Astrocyte (in vitro differentiated cells and primary cell): ENCODE data around the gene PSD4. TPM values are rescaled to one million over a fixed set of nuclear protein-coding genes. Genes with fewer than 3 reads are reported as not detected.

Source experiments
- DNase-seq: peaks from one replicate; pipeline ENCODE4 v3.0.0-alpha.2; 2010; ENCODE audit warnings: low read depth
- FAIRE-seq: peaks from 2 replicates; lab custom pipeline; 2011; peaks lifted over from hg19 to GRCh38; lab: Jason Lieb, UNC
- H2AFZ ChIP-seq: 2 replicates; pipeline ENCODE4 v1.6.0; 2012; ENCODE audit warnings: low read depth, low read length, inconsistent platforms
- H3K27ac ChIP-seq: 2 replicates; pipeline ENCODE4 v1.5.1; 2011; ENCODE audit warnings: low read depth, low read length, inconsistent platforms
- H3K27me3 ChIP-seq: 2 replicates; pipeline ENCODE4 v1.6.0; 2011; ENCODE audit warnings: low read length, inconsistent platforms; ENCODE audit not compliant: insufficient read depth
- H3K36me3 ChIP-seq: 2 replicates; pipeline ENCODE4 v1.5.1; 2011; ENCODE audit warnings: low read length, inconsistent platforms; ENCODE audit not compliant: insufficient read depth
- H3K4me1 ChIP-seq: 2 replicates; pipeline ENCODE4 v1.5.1; 2011; ENCODE audit warnings: low read length, inconsistent platforms; ENCODE audit not compliant: insufficient read depth
- H3K4me2 ChIP-seq: 2 replicates; pipeline ENCODE4 v1.6.0; 2012; ENCODE audit warnings: low read length, inconsistent platforms
- H3K4me3 ChIP-seq: 2 replicates; pipeline ENCODE4 v1.5.1; 2011; ENCODE audit warnings: low read depth, mild to moderate bottlenecking, low read length, inconsistent platforms; ENCODE audit not compliant: insufficient read depth
- H3K79me2 ChIP-seq: 2 replicates; pipeline ENCODE4 v1.6.0; 2012; ENCODE audit warnings: mild to moderate bottlenecking, low read length, inconsistent platforms; ENCODE audit not compliant: insufficient read depth
- H3K9ac ChIP-seq: 2 replicates; pipeline ENCODE4 v1.6.0; 2012; ENCODE audit warnings: mild to moderate bottlenecking, low read length, inconsistent platforms
- H3K9me3 ChIP-seq: 2 replicates; pipeline ENCODE4 v1.5.1; 2012; ENCODE audit warnings: low read depth, mild to moderate bottlenecking, low read length, inconsistent platforms; ENCODE audit not compliant: insufficient read depth
- H4K20me1 ChIP-seq: 2 replicates; pipeline ENCODE4 v1.6.0; 2012; ENCODE audit warnings: low read length, inconsistent platforms; ENCODE audit not compliant: insufficient read depth
- H3K27ac Mint-ChIP-seq: one replicate; pipeline ENCODE4 v1.8.0; 2021; ENCODE audit warnings: mild to moderate bottlenecking, mixed read lengths; ENCODE audit not compliant: unreplicated experiment
- H3K27me3 Mint-ChIP-seq: one replicate; pipeline ENCODE4 v1.8.0; 2021; ENCODE audit warnings: low read depth, mixed read lengths; ENCODE audit not compliant: unreplicated experiment
- H3K36me3 Mint-ChIP-seq: one replicate; pipeline ENCODE4 v1.8.0; 2021; ENCODE audit warnings: low read depth, mixed read lengths; ENCODE audit not compliant: unreplicated experiment
- H3K4me1 Mint-ChIP-seq: one replicate; pipeline ENCODE4 v1.8.0; 2021; ENCODE audit warnings: low read depth, mixed read lengths; ENCODE audit not compliant: unreplicated experiment
- H3K4me3 Mint-ChIP-seq: one replicate; pipeline ENCODE4 v1.8.0; 2021; ENCODE audit warnings: mild to moderate bottlenecking, moderate library complexity, mixed read lengths; ENCODE audit not compliant: unreplicated experiment
- H3K9me3 Mint-ChIP-seq: one replicate; pipeline ENCODE4 v1.8.0; 2021; ENCODE audit warnings: mild to moderate bottlenecking, mixed read lengths; ENCODE audit not compliant: unreplicated experiment
- EZH2 ChIP-seq: IDR thresholded peaks from 2 replicates; pipeline ENCODE4 v1.6.1; 2012; ENCODE audit warnings: mild to moderate bottlenecking, low read length, inconsistent platforms; ENCODE audit not compliant: insufficient read depth
- total RNA-seq: library from RNA; stranded (reverse); gene quantifications from 2 replicates; pipeline ENCODE4 v1.2.1, GENCODE V29; 2021
- TF ChIP-seq, protein P1 (sequence below): IDR thresholded peaks from 2 replicates; pipeline ENCODE4 v1.5.1; 2011; ENCODE audit warnings: low read depth, mild to moderate bottlenecking, inconsistent platforms, low read length, moderate library complexity; ENCODE audit not compliant: insufficient read depth

Gene PSD4
- total RNA-seq, 1 donor from 2014 or later = 4.0 TPM

DNA sequence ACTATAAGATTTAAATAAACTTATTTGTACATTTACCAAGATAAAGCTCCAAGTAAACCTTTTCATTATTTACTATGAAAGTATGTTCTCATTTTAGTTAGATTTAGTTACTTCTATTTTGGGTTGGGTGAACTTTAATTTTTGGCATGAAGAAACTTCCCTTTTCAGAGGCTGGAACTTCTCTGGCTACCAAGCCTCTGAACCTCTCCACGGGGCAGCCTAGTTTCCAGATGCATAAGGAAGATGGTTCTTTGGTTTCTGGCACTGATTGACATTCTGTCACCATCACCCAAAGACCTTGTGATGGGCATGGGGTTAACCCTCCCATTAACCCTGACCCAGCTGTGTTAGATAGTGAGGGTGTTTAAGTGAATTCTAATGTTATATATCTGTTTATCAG lies 17.1 kb downstream of the PSD4 start:
- Histone ChIP-seq H3K9me3 (no peaks in the 10 kb centered on the region), H3K27ac (no peak overlapping the region), H3K4me1 (no peaks in the 10 kb centered on the region), H3K27me3 (no peaks in the 10 kb centered on the region), H4K20me1 (no peaks in the 10 kb centered on the region), H3K79me2 (no peaks in the 10 kb centered on the region), H3K9ac (no peak overlapping the region), H3K4me2 (no peak overlapping the region), H3K36me3 (no peaks in the 10 kb centered on the region), H3K4me3 (no peak overlapping the region), H2AFZ (no peak overlapping the region)
- DNase-seq (no peak), FAIRE-seq (no peak)
- H3K27ac Mint-ChIP-seq = no peak overlapping the region
- H3K4me1 Mint-ChIP-seq = no peaks in the 10 kb centered on the region
- TF ChIP-seq, protein P1, sequence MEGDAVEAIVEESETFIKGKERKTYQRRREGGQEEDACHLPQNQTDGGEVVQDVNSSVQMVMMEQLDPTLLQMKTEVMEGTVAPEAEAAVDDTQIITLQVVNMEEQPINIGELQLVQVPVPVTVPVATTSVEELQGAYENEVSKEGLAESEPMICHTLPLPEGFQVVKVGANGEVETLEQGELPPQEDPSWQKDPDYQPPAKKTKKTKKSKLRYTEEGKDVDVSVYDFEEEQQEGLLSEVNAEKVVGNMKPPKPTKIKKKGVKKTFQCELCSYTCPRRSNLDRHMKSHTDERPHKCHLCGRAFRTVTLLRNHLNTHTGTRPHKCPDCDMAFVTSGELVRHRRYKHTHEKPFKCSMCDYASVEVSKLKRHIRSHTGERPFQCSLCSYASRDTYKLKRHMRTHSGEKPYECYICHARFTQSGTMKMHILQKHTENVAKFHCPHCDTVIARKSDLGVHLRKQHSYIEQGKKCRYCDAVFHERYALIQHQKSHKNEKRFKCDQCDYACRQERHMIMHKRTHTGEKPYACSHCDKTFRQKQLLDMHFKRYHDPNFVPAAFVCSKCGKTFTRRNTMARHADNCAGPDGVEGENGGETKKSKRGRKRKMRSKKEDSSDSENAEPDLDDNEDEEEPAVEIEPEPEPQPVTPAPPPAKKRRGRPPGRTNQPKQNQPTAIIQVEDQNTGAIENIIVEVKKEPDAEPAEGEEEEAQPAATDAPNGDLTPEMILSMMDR = no peak
- no peak for TF ChIP-seq EZH2
- H3K4me3 Mint-ChIP-seq = no peak overlapping the region
- peaks cover 34% of the 10 kb centered on the region for H3K27me3 Mint-ChIP-seq
- H3K36me3 Mint-ChIP-seq = no peaks in the 10 kb centered on the region
- H3K9me3 Mint-ChIP-seq = no peaks in the 10 kb centered on the region

- Histone ChIP-seq H3K4me1 (no peaks in the 10 kb centered on the region), H3K79me2 (no peaks in the 10 kb centered on the region), H3K9ac (no peak overlapping the region), H3K4me2 (no peak overlapping the region), H2AFZ (no peak overlapping the region), H3K36me3 (no peaks in the 10 kb centered on the region), H3K27ac (no peak overlapping the region), H3K27me3 (no peaks in the 10 kb centered on the region), H3K4me3 (no peak overlapping the region), H4K20me1 (no peaks in the 10 kb centered on the region), H3K9me3 (no peaks in the 10 kb centered on the region)
- H3K27me3 Mint-ChIP-seq = peaks cover 45% of the 10 kb centered on the region
- TF ChIP-seq, protein P1 = no peak
- TF ChIP-seq EZH2 = no peak
- no peak for FAIRE-seq
- H3K9me3 Mint-ChIP-seq = no peaks in the 10 kb centered on the region
- no peak for DNase-seq
- no peaks in the 10 kb centered on the region for H3K4me1 Mint-ChIP-seq
- H3K36me3 Mint-ChIP-seq = peaks cover 3% of the 10 kb centered on the region
- no peak overlapping the region for H3K27ac Mint-ChIP-seq
- H3K4me3 Mint-ChIP-seq = no peak overlapping the region
Measured at GRCh38 chr2:113192459-113193100, 18.8 kb downstream of the PSD4 start.

- H3K36me3 Mint-ChIP-seq = peaks cover 3% of the 10 kb centered on the region
Measured at GRCh38 chr2:113195923-113196501, 22.2 kb downstream of the PSD4 start.

More at GRCh38 chr2:113195923-113196501, 22.2 kb downstream of the PSD4 start:
- Histone ChIP-seq H3K27me3 (no peaks in the 10 kb centered on the region), H3K4me2 (no peak overlapping the region), H3K79me2 (no peaks in the 10 kb centered on the region), H3K9me3 (no peaks in the 10 kb centered on the region), H2AFZ (no peak overlapping the region), H3K4me1 (peaks cover 11% of the 10 kb centered on the region), H3K36me3 (no peaks in the 10 kb centered on the region), H3K27ac (no peak overlapping the region), H3K4me3 (no peak overlapping the region), H4K20me1 (no peaks in the 10 kb centered on the region), H3K9ac (no peak overlapping the region)
- Mint-ChIP-seq H3K4me1 (peaks cover 2% of the 10 kb centered on the region), H3K9me3 (no peaks in the 10 kb centered on the region), H3K4me3 (no peak overlapping the region), H3K27ac (no peak overlapping the region), H3K27me3 (peaks cover 50% of the 10 kb centered on the region)
- no peak for FAIRE-seq
- no peak for DNase-seq
- TF ChIP-seq EZH2 = no peak
- TF ChIP-seq, protein P1 = no peak
